Adrenal gland (tissue), 5 donors: ENCODE results near the gene RASAL1.

Experiments
- CTCF ChIP-seq, 6 experiments: fragments of 450-650 bp in 4 of 6; fragments of 200-600 bp in 2 of 6; sonication (generic) in 1 of 6; IDR thresholded peaks; 1 replicate in 5 of 6; 2 replicates in 1 of 6; pipeline versions ENCODE4 v1.5.1 to v1.8.0; 2016 to 2021; ENCODE audit warnings: antibody characterized with exemption in 6 of 6, mild to moderate bottlenecking in 2 of 6, moderate library complexity in 1 of 6
- POLR2A ChIP-seq, 2 donors: fragments of 450-650 bp; IDR thresholded peaks; one replicate each; pipeline ENCODE4 v1.6.1; 2017; ENCODE audit warnings: antibody characterized with exemption in 2 of 2, mild to moderate bottlenecking in 2 of 2, moderate library complexity in 1 of 2
- donor health status: DM: no; HTN: no; CAD: no.

GRCh38 chr12:113102811-113103210, 32.8 kb downstream of the RASAL1 start:
- TF ChIP-seq CTCF (IDR thresholded peaks at IDR 0.05) (no peak), POLR2A (IDR thresholded peaks at IDR 0.05) (no peak)
